ENCODE results near the gene TPSD1.
"Not testable (repeated sequence)": the region's sequence is repeated elsewhere in the genome, so short reads cannot be mapped to it uniquely, and the experiment has no call there.

The TPSD1 gene

DNA sequence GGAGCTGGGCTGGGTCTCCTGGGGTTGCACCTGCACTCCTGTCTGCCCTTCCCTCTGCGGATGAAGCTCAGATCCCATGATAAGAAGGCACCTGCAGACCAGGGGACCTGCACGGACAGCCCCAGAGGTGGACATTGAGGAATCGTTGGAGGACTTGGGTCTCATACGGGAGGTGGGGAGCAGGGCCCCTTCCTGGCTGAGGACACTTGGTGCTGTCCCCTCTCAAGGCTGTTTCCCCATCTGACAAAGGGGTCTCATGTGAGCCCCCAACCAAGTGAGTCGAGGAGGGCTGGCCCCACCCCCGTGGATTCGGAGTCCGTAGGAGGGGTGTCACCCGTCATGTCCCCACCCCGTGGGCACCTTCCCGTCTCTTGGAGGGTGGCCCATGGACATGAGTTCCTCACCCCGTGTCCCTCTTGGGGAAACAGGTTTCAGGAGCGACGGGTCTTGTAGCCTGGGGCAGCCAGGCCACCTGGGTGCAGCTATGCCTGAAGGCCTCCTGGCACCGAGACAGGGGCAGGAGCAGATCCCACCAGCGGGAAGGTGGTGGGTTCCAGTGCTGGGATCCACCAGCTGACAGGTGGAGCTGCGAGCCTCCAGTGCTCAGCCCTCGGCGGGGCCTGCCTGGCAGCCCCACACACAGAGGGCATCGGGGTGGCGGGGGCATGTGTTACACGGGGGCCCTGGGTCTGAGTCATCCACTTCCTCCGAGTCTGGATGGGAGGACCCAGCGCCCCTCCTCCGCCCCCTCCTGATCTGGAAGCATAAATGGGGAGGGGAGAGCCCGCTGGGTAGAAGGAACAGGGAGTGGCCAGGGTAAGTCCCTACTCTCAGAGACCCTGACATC is at the start of gene TPSD1:
TSS of gene TPSD1 (plus strand) at position 794 of the 847 bp plus-strand sequence. CDS start 212 bp downstream, outside the sequence.
- DNase-seq (ENCODE audit: low read depth), result not testable (repeated sequence)

DNA sequence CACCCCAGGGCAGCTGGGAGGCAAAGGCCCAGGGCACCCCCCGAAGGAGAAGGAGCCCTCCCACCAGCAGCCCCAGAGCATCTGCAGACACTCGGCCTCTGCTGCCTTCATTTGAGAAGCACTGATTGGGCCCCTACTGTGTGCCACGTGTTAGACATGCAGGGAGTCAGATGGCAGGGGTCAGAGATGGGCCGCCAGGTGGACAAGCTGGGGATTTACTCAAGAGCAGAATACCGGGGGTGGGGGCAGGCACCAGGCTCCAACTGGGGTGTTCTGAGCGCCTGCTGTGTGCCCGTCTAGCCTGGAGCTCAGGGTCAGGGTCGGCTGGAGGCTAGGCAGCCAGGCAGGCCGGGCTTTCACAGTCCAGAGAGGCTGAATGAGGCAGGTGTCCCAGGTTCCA is 49.5 kb upstream of the TPSD1 start:
- DNase-seq (ENCODE audit: low read depth), result no peak

DNA sequence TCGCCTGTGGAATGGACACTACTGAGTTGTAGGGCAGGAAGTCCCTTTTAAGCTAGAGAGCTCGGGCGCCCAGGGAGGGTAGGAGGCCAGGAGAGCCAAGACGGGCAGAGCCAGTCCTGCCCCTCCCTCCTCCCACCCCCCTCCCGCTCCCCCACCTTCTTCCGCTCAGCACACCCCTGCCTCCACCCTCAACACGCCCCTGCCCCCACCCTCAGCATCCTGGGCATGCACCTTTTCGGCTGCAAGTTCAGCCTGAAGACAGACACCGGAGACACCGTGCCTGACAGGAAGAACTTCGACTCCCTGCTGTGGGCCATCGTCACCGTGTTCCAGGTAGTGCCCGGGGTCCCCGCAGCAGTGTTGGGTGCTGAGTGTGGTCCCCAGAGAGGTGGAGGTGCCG is 49.1 kb upstream of the TPSD1 start:
- DNase-seq (ENCODE audit: low read depth), result no peak

DNA sequence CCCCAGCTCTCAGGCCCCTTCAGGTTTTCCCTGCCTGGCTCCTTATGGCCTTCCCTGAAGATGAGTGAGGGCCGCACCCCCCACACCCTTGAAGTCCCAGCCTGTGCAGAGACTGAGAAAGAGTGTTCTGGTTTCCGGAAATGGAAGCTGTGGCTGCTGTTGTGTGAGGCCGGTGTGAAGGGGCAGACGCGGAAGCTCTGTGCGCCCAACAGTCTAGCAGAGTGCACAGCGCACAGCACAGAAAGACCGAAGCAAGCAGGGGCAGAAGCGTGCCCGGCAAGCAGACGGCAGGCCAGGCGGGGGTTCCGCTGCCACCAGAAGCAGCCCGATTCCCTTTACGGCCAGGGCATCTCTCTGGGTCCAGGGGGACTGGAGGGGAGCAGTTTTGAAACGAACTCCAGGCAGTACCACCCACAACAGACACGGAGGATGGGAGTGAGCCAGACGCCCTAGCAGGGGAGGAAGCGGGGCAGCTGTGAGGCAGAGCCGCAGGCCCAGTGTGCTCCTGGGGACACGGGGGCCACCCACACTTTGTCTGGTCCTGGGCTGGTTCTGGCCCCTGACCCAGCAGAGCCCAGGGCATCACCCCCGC is 47.5 kb upstream of the TPSD1 start:
- DNase-seq (ENCODE audit: low read depth), result no peak

DNA sequence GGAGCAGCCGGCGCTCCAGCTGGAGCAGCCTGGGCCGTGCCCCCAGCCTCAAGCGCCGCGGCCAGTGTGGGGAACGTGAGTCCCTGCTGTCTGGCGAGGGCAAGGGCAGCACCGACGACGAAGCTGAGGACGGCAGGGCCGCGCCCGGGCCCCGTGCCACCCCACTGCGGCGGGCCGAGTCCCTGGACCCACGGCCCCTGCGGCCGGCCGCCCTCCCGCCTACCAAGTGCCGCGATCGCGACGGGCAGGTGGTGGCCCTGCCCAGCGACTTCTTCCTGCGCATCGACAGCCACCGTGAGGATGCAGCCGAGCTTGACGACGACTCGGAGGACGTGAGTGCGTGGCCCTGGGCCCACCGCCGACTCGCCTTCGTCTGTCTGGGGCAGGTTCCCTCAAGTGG is 46.8 kb upstream of the TPSD1 start:
- no peak for DNase-seq (ENCODE audit: low read depth)

DNA sequence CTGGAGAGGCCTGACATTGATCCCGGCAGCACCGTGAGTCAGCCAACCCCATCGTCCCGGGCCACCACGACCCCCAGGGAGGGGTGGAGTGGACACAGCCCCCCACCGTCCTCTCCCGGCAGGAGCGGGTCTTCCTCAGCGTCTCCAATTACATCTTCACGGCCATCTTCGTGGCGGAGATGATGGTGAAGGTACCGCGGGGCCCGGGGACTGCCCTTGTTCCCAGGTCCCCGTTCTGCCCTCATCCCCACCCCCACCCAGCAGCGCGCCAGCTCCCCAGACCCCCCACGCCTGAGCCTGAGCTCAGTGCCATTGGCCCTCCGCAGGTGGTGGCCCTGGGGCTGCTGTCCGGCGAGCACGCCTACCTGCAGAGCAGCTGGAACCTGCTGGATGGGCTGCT is 45.4 kb upstream of the TPSD1 start:
- no peak for DNase-seq (ENCODE audit: low read depth)

DNA sequence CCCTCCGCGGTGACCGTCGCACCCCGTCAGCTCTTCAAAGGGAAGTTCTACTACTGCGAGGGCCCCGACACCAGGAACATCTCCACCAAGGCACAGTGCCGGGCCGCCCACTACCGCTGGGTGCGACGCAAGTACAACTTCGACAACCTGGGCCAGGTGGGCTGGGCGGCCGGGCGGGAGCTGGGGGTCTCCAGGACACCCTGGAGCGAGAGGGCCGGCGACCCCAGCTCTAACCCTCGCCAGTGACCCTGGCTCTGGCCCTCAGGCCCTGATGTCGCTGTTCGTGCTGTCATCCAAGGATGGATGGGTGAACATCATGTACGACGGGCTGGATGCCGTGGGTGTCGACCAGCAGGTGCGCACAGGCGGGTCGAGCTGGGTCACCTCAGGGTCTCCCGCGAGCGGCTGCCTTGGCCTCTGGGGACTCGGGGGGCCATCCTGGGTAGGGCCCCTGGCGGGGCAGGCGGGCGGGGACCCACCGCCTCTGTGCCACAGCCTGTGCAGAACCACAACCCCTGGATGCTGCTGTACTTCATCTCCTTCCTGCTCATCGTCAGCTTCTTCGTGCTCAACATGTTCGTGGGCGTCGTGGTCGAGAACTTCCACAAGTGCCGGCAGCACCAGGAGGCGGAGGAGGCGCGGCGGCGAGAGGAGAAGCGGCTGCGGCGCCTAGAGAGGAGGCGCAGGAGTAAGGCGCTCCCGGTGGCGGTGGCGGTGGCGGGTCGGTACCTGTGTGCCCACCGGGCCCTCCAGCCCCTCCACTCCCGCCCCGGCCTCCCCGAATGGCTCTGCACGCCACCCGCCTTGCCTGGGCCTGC is 44.2 kb upstream of the TPSD1 start:
- DNase-seq (ENCODE audit: low read depth), result no peak

DNA sequence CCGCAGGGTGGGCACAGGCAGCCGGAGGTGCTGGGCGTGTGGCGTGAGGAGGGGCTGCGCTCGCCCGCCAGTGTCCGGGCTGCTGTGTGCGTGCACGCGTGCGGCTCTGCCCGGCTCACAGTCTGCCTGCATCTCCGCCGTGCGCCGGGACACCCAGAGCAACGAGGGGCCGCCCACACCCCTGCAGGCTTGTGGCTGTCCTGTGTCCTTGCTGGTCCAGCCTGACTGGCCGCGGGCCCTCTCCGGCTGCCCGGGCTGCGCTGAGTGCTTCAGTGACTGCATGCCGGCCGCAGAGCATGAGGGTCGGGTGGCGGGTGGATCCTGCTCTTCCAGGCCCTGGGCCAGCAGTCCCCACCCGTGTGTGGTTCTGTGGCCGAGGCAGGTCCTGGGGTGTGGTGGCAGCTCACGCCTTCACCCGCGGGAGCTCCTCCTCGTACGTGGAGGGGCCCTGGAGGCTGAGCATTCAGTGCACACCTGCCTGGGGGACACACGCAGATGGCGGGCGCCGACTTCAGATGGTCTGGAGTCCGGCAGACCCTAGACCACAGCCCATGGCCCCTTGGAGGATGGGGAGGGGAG is 43.2 kb upstream of the TPSD1 start:
- no peak for DNase-seq (ENCODE audit: low read depth)

DNA sequence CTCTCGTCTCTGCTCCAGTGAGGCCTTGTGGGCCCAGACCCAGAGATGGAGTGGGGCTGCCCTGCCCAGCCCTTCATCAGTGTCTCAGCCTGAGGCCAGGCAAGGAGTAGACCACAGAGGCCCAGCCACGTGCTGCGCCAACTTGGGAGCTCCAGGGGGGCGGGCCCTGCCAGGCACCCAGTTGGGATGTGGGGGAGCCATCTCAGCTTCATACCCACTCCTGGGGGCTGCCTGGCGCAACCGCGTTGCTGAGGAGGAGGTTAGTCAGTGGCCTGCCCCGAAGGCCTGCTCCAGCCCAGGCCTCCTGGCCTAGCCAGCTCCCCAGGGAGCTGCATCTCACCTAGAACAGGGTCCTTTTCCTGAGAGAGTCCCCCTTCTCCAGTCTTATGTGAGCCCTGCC is 42.6 kb upstream of the TPSD1 start:
- no peak for DNase-seq (ENCODE audit: low read depth)

DNA sequence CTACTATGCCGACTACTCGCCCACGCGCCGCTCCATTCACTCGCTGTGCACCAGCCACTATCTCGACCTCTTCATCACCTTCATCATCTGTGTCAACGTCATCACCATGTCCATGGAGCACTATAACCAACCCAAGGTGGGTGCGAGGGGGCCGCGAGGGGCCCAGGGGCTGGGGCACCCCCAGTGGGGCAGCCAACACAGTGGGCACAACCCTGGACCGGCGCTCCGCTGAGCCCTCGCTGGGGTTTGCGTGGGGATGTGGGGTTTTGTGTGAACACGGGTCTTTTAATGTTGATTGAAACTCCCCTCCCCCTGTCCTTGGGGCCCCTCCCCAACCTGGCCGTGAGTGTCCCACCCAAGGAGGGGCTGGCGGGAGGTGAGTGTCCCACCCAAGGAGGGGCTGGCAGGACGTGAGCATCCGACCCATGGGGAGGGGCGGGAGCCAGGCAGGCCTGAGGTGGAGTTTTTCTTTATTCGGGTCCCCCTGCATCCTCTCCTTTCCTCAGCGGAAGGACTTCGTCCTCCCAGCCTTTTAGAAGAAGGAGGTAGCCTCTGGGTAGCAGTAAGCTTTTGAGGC is 42.0 kb upstream of the TPSD1 start:
- no peak for DNase-seq (ENCODE audit: low read depth)

DNA sequence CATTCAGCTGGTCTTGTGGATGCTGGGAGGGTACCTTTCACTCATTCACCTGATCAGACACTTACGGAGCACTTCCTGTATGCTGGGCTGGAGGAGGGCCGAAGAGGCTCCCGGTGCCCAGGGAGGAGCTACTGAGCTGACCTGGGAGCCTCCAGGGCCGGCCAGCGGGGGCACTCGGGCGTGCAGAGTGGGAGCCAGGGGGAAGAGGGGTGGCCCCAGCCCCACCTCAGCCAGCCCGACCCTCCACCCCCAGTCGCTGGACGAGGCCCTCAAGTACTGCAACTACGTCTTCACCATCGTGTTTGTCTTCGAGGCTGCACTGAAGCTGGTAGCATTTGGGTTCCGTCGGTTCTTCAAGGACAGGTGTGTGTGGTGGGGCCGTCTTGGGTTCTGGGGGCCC is 41.1 kb upstream of the TPSD1 start:
- DNase-seq (ENCODE audit: low read depth), result no peak

DNA sequence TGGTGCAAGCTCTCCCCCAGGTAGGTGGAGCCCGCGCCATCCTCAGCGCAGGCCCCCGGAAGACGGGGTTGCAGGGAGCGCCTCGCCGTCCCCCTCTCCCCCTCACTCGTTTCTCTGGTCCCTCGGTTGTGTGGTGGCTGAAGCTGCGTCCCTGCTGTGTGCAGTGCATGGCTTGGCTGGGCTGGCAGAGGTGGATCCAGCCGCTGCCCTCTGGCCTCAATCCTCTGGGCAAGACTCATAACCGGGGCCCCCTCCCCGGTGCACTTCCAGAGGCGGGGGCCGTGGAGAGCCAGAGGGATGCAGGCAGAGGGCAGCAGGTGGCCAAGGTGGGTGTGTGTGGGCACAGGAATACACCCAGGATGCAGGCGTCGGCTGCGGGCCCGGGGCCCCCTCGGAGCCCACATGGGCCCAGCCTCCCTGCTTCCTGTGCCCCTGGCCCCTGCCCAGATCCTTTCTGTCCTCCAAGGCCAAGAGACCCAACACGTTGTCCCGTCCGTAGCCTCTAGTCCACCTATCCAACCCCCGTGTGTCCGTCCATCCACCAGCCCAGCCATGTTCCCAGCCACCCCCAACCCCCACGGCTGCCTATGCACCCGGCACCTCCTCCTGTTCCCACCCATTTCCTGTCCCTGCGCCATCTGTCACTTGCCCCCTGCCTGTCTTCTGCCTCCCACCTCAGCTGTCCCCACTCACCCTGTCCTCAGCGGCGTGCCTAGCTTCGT is 40.1 kb upstream of the TPSD1 start:
- DNase-seq (ENCODE audit: low read depth), result no peak

DNA sequence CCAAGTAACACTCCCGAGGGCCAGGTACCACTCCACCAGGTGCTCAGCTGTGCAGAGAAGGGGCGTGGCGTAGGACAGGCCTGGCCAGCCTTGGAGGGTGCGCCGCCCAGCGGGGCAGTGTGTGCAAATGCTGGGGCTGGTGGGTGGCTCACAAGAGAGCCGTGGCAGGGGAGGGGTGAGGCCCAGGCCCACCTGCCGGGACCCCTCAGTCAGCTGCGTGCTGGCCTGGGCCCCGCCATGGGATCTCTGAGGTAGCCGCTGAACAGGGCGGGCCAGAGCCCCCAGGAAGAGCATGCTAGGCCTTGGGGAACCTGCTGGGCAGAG is 39.6 kb upstream of the TPSD1 start:
- DNase-seq (ENCODE audit: low read depth), result no peak

DNA sequence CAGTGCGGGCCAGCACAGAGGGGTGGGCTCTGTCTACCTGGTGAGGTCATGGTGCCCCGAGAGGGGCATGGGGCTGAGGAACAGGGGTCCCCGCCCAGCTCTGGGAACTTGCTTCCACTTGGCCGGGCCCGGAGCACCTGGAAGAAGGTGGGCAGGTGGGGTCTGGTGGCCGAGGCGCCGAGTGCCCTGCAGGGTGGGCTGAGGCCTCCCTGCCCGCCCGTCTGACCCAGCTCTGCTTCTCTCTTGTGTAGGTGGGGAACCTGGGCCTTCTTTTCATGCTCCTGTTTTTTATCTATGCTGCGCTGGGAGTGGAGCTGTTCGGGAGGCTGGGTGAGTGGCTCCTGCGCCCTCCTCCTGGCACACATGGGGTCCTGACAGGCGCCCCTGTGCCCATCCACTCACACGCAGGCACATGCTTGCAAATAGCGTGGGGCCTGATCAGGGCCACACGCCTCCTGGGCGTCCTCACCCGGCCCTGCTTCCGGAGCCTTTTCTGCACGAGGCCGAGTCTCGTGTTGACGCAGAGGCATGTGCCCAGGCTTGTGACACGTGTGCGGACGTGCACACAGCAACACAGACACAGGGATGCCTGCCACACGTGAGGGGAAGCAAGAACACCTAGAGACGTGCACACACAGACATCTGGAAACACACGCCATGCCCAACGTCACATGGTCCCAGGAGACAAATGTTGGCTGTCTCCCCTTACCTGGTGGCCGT is 39.0 kb upstream of the TPSD1 start:
- DNase-seq (ENCODE audit: low read depth), result no peak

DNA sequence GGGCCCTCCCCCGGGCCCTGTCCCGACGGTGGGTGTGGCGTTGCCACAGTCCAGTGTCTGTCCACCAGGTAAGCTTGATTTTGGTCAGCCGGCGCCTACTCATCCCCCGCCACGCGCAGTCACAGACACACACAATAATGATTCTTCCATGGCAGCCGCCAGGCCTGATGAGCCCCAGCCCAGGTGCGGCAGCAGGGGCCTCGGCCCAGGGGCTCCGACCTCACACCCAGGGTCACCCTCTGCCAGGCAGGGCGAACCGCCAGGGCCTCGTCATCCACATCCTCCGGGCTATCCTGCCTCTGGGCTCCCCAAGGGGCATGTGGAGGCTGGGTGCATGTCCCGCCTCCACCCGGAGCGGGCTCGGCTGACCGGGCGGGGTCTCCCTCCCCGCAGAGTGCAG is 38.3 kb upstream of the TPSD1 start:
- DNase-seq (ENCODE audit: low read depth), result no peak

DNA sequence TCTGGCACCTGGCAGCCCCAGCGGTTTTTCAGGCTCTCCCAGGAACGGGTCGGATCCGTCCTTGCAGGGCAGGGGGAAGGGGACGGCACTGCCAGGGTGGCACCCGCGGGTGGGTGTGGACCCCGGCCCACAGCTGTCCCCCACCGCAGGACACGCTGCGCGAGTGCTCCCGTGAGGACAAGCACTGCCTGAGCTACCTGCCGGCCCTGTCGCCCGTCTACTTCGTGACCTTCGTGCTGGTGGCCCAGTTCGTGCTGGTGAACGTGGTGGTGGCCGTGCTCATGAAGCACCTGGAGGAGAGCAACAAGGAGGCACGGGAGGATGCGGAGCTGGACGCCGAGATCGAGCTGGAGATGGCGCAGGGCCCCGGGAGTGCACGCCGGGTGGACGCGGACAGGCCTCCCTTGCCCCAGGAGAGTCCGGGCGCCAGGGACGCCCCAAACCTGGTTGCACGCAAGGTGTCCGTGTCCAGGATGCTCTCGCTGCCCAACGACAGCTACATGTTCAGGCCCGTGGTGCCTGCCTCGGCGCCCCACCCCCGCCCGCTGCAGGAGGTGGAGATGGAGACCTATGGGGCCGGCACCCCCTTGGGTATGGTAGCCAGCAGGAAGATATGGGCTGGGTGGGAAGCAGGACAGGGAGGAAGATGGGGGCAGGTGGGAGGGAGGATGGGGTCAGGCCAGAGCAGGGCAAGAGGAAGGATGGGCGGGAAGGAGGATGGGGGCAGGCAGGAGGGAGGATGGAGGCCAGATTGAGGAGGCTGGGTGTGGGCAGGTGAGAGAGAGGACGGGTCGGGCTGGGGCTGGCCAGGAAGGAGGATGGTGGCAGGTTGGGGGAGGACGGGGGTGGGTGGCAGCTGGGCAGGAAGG is 37.6 kb upstream of the TPSD1 start:
- no peak for DNase-seq (ENCODE audit: low read depth)

DNA sequence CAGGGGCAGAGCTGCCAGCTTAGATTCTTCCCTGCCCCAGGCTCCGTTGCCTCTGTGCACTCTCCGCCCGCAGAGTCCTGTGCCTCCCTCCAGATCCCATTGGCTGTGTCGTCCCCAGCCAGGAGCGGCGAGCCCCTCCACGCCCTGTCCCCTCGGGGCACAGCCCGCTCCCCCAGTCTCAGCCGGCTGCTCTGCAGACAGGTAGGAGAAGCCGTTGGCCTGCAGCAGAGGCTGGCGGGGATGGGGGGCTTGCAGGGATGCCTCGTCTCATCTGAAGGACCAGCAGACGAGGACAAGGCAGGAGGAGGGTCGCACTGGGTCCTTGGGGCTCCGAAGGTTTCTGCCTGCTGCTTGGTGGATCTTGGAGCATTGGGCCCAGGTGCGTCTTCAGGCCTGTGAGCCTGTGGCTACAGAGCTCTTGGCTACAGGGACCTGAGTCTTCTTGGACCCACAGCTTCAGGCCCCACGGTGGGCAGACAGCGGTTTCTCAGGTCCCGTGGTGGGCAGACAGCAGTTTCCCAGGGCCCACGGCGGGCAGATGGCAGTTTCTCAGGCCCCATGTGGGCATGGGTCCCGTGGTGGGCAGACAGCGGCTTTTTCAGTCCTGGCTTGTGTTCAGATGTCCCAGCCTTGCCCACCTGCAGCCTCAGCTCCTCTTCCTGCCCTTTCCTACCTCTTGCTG is 36.8 kb upstream of the TPSD1 start:
- DNase-seq (ENCODE audit: low read depth), result no peak

DNA sequence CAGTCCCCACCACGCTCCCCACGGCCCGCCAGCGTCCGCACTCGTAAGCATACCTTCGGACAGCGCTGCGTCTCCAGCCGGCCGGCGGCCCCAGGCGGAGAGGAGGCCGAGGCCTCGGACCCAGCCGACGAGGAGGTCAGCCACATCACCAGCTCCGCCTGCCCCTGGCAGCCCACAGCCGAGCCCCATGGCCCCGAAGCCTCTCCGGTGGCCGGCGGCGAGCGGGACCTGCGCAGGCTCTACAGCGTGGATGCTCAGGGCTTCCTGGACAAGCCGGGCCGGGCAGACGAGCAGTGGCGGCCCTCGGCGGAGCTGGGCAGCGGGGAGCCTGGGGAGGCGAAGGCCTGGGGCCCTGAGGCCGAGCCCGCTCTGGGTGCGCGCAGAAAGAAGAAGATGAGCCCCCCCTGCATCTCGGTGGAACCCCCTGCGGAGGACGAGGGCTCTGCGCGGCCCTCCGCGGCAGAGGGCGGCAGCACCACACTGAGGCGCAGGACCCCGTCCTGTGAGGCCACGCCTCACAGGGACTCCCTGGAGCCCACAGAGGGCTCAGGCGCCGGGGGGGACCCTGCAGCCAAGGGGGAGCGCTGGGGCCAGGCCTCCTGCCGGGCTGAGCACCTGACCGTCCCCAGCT is 35.7 kb upstream of the TPSD1 start:
- no peak for DNase-seq (ENCODE audit: low read depth)
